Testis (tissue), 3 donors: ENCODE results near the gene LCK. TPM values are rescaled to one million over a fixed set of nuclear protein-coding genes. Genes with fewer than 3 reads are reported as not detected.

Experiments
- DNase-seq: peaks from one replicate; pipeline ENCODE4 v3.0.0-alpha.2; 2019
- H3K27ac ChIP-seq, 2 donors: fragments of 200-600 bp; sonication (generic); one replicate each; pipeline ENCODE4 v1.5.1; 2019
- H3K27me3 ChIP-seq: fragments of 200-600 bp; sonication (generic); one replicate; pipeline ENCODE4 v1.5.1; 2019
- H3K36me3 ChIP-seq: fragments of 200-600 bp; sonication (generic); one replicate; pipeline ENCODE4 v1.5.1; 2017; ENCODE audit warnings: low read depth; ENCODE audit errors: missing control alignments
- H3K4me1 ChIP-seq: fragments of 200-600 bp; sonication (generic); one replicate; pipeline ENCODE4 v1.5.1; 2019
- H3K4me3 ChIP-seq, 2 donors: fragments of 200-600 bp; sonication (generic); one replicate each; pipeline ENCODE4 v1.5.1; 2017 to 2019
- H3K9me3 ChIP-seq: fragments of 200-600 bp; sonication (generic); one replicate; pipeline ENCODE4 v1.5.1; 2017
- POLR2A ChIP-seq: fragments of 450-650 bp; IDR thresholded peaks from one replicate; pipeline ENCODE4 v1.6.1; 2017; ENCODE audit warnings: antibody characterized with exemption, mild to moderate bottlenecking, moderate library complexity
- WGBS, 2 donors: methylation state at CpG; one replicate each; pipeline ENCODE4 v1.1.5; 2018; 5-methylcytosine and 5-hydroxymethylcytosine counted together
- intact Hi-C: fragments of 100-400 bp; cut with DNase I; formaldehyde crosslinking; loops from one replicate; pipeline ENCODE4 v1.15.1; 2023; ENCODE audit warnings: low total_unique reads
- polyA plus RNA-seq: library from polyadenylated mRNA; stranded (reverse); fragments of 350-450 nt; fragmentation: Illumina TruSeq; extraction: RNeasy Lipid Tissue Mini Kit (QIAGEN cat#74804); gene quantifications from one replicate; pipeline ENCODE4 v1.2.3, GENCODE V29; 2014; ENCODE audit warnings: low read depth, low replicate concordance; ENCODE audit not compliant: insufficient read depth
- total RNA-seq, 2 donors: library from RNA; depleted of rRNA; stranded (reverse); fragments of >200 nt; gene quantifications; one replicate each; pipeline ENCODE4 v1.2.3, GENCODE V29; 2016
- TF ChIP-seq, protein P1 (sequence below), 3 experiments: fragments of 450-650 bp in 2 of 3; fragments of 200-600 bp in 1 of 3; sonication (generic) in 1 of 3; IDR thresholded peaks; one replicate each; pipeline ENCODE4 v1.5.1; 2016 to 2019; ENCODE audit warnings: antibody characterized with exemption in 3 of 3, mild to moderate bottlenecking in 2 of 3, moderate library complexity in 1 of 3

LCK gene
- total and polyA plus RNA-seq, 3 donors from 2014 or later, result 0.79 to 4.3 (median 3.2) TPM

DNA sequence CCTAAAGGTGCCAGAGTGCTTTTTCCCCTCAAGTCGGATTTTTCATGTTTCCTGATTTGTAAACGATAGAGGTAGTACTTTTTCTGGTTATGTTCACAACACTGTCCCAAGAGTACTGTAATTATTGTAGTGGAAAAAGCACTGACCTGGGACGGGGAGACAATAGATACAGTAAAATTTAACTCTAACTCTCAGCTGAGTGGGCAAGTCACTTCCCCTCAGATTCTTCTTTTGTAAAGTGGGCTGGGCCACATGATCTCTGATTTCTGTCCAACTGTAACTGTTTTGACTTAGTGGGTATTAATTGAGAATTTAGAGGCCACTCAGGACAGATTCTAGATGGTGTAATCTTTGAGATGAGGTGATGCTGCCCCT is 65.8 kb downstream of the LCK start:
- intact Hi-C loops, result no loop called here
- no peak for DNase-seq
- 52 to 58% methylated on average over 3 of the region's 3 CpGs for WGBS, 2 donors
- no peaks in the 10 kb centered on the region for H3K36me3 ChIP-seq
- no peak overlapping the region for H3K4me3 ChIP-seq
- TF ChIP-seq POLR2A, result no peak
- TF ChIP-seq, protein P1, sequence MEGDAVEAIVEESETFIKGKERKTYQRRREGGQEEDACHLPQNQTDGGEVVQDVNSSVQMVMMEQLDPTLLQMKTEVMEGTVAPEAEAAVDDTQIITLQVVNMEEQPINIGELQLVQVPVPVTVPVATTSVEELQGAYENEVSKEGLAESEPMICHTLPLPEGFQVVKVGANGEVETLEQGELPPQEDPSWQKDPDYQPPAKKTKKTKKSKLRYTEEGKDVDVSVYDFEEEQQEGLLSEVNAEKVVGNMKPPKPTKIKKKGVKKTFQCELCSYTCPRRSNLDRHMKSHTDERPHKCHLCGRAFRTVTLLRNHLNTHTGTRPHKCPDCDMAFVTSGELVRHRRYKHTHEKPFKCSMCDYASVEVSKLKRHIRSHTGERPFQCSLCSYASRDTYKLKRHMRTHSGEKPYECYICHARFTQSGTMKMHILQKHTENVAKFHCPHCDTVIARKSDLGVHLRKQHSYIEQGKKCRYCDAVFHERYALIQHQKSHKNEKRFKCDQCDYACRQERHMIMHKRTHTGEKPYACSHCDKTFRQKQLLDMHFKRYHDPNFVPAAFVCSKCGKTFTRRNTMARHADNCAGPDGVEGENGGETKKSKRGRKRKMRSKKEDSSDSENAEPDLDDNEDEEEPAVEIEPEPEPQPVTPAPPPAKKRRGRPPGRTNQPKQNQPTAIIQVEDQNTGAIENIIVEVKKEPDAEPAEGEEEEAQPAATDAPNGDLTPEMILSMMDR (IDR thresholded peaks at IDR 0.05), result no peak
- H3K27ac ChIP-seq, result no peak overlapping the region
- H3K27me3 ChIP-seq, result no peaks in the 10 kb centered on the region
- H3K4me1 ChIP-seq, result peaks cover under 1% of the 10 kb centered on the region
- H3K9me3 ChIP-seq, result no peaks in the 10 kb centered on the region

DNA sequence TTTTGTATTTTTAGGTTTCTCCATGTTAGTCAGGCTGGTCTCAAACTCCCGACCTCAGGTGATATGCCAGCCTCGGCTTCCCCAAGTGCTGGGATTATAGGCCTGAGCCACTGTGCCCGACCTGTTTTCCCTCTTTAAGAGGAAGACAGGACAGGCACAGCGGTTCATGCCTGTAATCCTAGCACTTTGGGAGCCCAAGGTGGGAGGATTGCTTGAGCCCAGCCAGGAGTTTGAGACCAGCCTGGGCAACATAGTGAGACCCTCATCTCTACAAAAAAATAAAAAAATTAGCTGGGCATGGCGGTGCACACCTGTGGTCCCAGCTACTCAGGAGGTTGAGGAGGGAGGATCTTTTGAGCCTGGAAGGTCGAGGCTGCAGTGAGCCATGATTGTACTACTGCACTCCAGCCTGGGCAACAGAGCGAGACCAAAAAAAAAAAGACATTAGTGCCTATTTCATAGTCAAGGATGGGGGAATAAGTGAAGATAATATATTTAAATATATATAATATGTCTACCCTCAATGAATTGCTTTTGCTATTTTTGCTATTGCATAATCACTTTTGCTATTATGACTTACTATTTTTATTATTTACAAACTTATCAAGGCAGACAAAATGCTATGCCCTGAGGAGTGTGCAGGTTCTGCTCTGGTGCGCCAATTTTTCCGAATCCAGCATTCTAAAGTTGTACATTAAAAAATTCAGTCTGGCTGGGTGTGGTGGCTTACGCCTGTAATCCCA is 67.2 kb downstream of the LCK start:
- no peak for DNase-seq
- intact Hi-C loops, result no loop called here
- 95 to 98% methylated on average over 10 of the region's 10 CpGs for WGBS, 2 donors

DNA sequence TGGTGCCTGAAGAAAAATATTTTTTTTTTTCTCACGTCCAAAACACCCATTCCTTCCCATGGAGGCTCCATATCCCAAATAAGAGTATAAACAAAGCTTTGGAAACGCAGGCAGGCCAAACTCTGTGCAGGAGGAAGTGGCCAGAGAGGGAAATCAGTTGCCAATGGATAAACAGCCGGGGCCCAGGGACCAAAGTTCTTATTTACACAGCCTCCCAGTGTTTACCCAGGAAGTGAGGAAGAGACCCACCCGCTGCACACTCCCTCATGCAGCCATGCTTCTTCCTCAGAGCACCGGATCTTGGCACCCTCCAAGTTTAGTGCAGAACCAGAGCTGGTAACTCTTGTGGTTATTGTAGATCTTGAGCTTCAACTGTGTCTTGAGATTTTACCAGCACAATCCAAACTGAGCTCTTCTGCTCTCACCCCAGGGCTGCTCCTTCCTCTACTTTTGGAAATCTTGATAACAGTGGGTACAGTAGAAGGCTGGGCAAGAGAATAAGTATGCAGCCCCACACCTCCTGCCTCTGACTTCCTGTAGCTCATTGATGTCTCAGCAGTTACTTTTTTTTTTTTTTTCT is 70.7 kb downstream of the LCK start:
- DNase-seq, result no peak
- TF ChIP-seq, protein P1 (IDR thresholded peaks at IDR 0.05), result no peak
- WGBS, 2 donors, result 70 to 78% methylated on average over 5 of the region's 5 CpGs
- Histone ChIP-seq H3K9me3 (no peaks in the 10 kb centered on the region), H3K27me3 (no peaks in the 10 kb centered on the region), H3K36me3 (no peaks in the 10 kb centered on the region), H3K27ac (no peak overlapping the region), H3K4me3 (no peak overlapping the region), H3K4me1 (no peaks in the 10 kb centered on the region)
- intact Hi-C loops, result no loop called here

More for the DNA sequence above, 67.2 kb downstream of the LCK start:
- Histone ChIP-seq H3K9me3 (no peaks in the 10 kb centered on the region), H3K27ac (no peak overlapping the region), H3K4me1 (no peaks in the 10 kb centered on the region), H3K4me3 (no peak overlapping the region), H3K27me3 (no peaks in the 10 kb centered on the region), H3K36me3 (no peaks in the 10 kb centered on the region)
- TF ChIP-seq, protein P1 (IDR thresholded peaks at IDR 0.05), result no peak
- TF ChIP-seq POLR2A, result no peak

DNA sequence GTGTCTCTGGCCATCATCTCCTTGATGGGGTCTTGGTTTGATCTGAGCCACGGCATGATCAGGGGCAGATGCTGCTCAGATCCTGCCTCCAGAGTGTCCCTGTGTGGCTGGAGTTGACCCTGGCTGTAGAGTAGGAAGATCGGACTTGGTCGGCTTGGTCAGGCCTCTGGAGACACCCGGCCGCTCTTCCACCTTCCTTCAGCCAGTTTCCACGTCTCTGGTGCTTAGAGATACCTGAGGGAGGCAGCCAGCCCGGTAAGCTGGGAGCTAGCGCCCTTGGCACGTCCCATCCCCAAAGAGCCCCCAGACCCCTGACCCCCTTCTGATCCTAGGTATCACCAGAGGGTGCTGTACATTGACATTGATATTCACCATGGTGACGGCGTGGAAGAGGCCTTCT is 76.1 kb downstream of the LCK start:
- H3K27ac ChIP-seq, result no peak overlapping the region
- intact Hi-C loops, result no loop called here
- H3K9me3 ChIP-seq, result no peaks in the 10 kb centered on the region
- H3K4me1 ChIP-seq, result no peaks in the 10 kb centered on the region
- H3K27me3 ChIP-seq, result no peaks in the 10 kb centered on the region
- H3K4me3 ChIP-seq, result no peak overlapping the region
- WGBS, 2 donors, result 95 to 98% methylated on average over 10 to 11 of the region's 11 CpGs
- TF ChIP-seq, protein P1 (IDR thresholded peaks at IDR 0.05), result no peak
- TF ChIP-seq POLR2A, result no peak
- DNase-seq, result no peak
- no peaks in the 10 kb centered on the region for H3K36me3 ChIP-seq
